ENCODE results near the gene RNF217.

Gene RNF217

DNA sequence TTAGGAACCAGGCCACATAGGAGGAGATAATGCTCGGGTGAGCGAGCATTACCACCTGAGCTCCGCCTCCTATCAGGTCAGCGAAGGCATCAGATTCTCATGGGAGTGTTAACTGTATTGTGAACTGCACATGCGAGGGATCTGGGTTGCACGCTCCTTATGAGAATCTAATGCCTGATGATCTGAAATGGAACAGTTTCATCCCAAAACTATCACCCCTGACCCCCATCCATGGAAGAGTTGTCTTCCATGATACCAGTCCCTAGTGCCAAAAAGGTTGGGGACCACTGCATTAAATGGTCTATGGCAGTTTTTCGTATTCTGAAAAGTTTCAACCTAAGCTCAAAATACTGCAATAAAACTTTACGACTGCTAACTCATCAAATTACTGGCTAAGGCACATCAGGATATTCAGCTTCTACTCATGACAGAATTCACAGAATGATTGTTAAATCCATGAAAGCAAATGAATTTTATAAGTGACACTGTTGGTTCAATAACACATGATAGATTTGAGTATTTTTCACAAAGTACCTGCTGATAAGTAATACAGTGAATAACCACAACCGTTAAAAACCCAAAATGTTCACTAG, 25.9 kb downstream of the RNF217 start:
- no peak for DNase-seq (ENCODE audit: low spot score)

DNA sequence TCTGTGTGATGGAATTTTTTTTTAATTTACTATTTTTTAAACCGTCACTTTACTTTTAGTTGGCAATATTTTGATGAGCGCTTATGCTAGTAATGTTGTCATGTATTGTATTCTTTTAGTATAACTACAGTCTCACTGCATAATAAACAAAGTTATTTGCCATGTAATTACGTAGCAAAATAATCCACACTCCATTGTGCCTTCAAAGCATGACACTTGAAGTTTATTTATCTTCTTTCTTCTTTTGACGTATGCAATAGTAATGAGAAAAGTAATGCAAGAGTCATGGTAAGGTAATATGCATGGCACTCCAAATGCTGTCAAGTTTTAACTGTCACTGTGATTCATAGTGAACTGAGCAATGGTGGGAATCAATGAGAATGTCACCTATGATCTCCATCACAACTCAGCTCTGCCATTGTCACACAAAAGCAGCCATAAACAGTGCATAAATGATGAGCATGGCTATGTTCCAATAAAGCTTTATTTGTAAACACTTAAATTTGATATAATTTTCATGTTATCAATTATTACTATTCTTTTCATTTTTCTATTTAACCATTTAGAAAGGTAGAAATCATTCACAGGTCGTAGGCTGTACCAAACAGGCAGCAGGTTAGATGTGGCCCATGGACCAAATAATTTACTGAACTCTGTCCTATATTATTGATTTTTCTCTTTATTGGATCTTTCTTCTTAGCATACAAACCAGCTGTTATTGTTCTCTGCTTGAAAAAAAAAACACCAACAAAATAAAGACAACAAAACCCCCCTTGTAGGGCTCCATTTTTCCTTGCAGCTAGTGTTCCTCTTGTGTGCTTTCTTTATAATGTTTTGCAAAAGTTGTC, 27.1 kb downstream of the RNF217 start:
- no peak for DNase-seq (ENCODE audit: low spot score)

- DNase-seq (ENCODE audit: low spot score) = no peak
Observed at GRCh38 chr6:124990988-124991387, 28.8 kb downstream of the RNF217 start.

GRCh38 chr6:124991764-124992295, 29.6 kb downstream of the RNF217 start:
- no peak for DNase-seq (ENCODE audit: low spot score)

GRCh38 chr6:124993327-124993726, 31.1 kb downstream of the RNF217 start:
- no peak for DNase-seq (ENCODE audit: low spot score)

- no peak for DNase-seq (ENCODE audit: low spot score)
Observed at GRCh38 chr6:124994648-124995047, 32.4 kb downstream of the RNF217 start.

- DNase-seq (ENCODE audit: low spot score) = no peak
Observed at GRCh38 chr6:124995131-124995530, 32.9 kb downstream of the RNF217 start.

DNA sequence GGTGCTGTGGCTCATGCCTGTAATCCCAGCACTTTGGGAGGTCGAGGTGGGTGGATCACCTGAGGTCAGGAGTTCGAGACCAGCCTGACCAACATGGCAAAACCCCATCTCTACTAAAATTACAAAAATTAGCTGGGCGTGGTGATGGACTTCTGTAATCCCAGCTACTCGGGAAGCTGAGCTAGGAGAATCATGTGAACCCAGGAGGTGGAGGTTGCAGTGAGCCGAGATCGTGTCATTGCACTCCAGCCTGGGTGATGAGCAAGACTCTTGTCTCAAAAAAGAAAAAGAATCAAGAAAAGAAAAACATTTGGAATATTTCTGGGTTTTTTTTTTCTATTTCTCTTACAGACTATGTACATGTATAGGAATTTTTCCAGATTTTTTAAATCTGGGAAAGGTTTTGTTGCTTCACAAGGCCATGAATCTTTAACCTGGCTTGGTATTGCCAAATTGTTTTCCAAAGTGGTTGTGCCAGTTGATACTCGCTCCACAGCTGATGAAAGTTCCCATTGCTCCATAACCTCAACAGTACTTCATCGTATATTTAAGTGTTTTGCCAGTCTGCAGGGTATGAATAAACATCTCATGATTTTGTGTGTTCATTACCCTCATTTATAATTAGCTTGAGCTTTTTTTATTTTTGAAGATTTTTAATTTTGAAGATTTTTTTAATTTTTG, 33.5 kb downstream of the RNF217 start:
- no peak for DNase-seq (ENCODE audit: low spot score)

DNA sequence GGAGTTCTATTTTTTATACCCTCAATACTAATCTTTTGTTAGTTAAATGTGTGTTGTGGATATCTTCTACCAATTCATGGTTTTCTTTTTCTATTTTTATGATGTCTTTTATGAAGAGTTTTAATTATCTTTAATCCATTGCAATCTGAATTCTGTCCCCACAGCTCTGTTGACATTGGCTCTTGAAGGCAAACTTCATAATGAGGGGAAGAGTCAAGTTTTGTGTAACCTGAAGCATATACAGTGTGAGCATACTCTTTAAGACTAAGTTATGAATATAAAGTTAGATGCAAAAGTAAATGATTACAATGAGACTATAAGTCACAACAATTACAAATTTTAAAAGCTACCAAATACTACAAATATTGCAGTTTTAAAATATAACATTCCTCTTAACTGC, 34.2 kb downstream of the RNF217 start:
- no peak for DNase-seq (ENCODE audit: low spot score)

- no peak for DNase-seq (ENCODE audit: low spot score)
Observed at GRCh38 chr6:124997196-124997875, 35.1 kb downstream of the RNF217 start.

- DNase-seq (ENCODE audit: low spot score) = no peak
Observed at GRCh38 chr6:124999105-124999764, 37.0 kb downstream of the RNF217 start.

DNA sequence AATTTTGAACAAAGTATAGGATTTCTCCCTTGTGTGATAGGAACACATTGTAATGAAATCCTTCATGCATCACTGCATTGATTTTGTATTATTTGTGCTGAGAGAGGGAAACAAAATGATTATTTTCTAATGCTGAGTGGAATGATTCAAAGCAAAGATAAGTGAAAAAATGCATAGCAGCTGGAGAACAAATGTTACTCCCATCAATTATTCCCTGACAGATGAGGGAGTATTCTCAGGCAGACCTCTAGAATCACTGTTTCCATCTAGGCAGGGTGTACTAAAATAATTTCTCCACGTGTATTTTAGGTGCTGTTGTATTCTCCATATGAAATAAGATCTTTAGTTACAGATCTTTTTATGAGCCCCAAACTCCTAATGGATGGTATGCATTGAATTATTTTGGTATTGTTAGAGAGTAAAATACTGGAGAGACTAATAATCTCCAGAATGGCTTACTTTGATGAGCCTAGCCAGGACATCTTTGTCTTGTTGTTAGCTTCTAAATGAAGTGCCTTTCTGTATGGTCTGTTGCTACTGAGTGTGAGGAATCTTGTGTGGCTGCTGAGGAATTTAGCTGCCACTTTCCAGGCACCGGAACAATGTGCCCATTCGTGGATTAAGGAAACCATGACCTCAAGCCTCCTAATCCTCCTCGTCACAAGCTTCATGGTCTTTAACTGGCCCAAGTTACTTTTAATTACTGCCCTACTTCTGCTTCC, 39.6 kb downstream of the RNF217 start:
- DNase-seq (ENCODE audit: low spot score) = no peak

DNA sequence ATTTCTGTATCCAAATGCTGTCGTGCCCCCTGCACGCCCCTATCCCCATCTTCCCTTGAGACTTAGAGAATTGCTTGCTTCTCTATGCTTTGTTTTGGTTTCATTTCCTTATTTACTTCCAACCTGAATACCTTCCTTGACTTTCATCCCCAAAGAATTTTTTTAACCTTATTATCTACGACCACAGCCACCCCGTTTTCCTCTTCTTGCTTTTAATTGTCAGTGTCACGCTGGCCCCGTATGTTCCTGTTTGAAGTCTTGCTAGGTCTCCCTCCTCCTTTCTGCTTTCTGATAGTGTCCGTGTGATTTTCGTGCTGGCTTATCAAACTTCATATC, 40.1 kb downstream of the RNF217 start:
- DNase-seq (ENCODE audit: low spot score) = no peak

DNA sequence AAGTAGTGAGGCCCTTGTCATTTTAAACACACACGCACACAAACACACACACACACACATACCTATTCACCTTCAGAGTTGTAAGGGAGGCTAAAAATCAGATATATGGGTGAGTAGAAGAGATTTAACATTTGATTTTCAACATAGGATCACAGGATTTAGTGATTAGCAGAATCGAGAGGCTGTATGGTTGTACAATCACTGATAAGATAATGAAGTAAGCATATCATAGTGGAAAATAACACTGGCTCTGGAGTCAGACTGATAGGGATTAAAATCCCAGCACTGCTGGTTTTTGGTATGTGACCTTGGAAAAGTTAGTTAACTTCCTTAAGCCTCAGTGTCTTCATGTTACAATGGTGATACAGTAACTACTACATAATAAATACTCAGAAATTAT, 40.8 kb downstream of the RNF217 start:
- no peak for DNase-seq (ENCODE audit: low spot score)

DNA sequence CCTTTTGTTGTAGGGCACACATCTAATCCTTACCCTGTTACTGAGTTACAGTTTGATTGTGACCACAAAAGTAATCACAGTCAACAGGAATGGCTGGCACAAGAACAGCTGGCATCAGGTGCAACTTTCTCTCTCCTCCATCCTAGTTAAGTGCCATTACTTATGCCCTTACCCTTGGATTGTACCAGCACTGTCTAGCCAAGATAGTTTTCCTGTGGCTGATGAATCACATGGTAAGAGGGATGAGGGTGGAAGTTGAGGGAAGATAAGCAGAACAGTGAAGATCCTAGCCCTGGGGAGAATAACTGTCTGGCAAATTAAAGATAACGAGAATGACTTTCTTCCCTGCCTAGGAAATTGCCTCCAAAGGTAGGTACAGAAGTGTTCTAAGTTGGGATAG, 42.0 kb downstream of the RNF217 start:
- no peak for DNase-seq (ENCODE audit: low spot score)

- DNase-seq (ENCODE audit: low spot score) = no peak
Observed at GRCh38 chr6:125004797-125005595, 42.8 kb downstream of the RNF217 start.

- DNase-seq (ENCODE audit: low spot score) = no peak
Observed at GRCh38 chr6:125008261-125008703, 46.0 kb downstream of the RNF217 start.

GRCh38 chr6:125008957-125009356, 46.7 kb downstream of the RNF217 start:
- DNase-seq (ENCODE audit: low spot score) = no peak

DNA sequence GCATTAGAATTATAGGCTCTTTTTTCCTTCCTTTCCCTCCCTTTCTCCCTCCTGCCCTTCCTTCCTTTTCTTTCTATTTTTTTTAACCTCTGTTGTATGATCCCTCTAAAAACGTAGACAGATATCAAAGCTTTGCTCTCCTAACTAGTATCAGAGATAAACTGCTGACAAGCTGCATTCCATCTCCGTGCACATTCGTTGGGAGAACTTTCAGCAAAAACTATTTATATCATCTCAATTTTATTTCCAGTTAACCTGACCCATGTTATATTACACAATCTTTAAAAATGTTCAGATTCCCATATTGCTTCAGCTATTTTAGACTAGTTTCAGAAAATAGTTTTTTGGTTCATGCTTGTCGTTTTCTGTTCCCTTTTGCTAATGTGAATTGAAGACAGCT, 47.3 kb downstream of the RNF217 start:
- DNase-seq (ENCODE audit: low spot score) = no peak

GRCh38 chr6:125013938-125014660, 51.9 kb downstream of the RNF217 start:
- DNase-seq (ENCODE audit: low spot score) = no peak
